ENCODE results near the gene CNOT10.

The CNOT10 gene

DNA sequence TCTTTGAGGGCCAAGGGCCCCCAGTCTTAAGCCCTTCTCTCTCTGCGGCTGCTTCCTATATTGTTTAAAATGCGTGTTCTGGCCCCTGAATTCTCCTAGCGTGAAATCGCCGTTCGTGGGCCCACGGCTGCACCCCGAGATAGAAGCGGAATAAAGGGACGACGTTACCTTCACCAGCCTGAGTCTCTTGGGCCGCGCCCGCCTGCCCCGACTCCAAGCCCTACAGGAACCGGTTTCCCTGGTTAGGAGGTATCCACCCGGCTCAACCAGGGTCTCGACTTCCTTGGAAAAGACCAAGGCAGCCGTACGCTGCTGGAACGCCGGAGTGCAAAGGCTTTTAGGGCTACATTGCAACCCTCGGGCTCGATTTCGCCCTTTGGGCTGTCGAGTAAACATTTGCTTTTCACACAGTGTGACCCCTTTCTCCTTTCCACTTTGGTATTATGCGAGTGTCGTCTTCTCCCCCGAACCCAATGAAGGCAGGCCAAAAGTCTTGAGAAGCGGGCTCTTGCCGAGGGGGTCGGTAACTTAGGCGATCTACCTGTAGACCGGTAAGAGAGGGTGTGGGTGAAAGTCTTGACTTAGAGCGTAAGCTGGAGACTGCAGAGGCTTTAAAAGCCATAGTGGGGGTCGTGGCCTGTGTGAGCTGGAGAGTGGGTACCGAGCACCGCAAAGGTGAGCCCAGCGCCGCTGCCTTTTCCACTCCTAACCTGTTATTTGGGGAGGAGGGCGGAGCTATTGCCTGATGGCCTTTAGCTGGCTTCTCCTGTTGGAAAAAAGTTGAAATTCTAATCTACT is 134.8 kb downstream of the CNOT10 start:
- H3K4me3 ChIP-seq (ENCODE audit: low read depth, low read length) = peak overlapping the region; percentile 72
- DNase-seq (ENCODE audit: low read depth) = no peak
- TF ChIP-seq, protein P1, sequence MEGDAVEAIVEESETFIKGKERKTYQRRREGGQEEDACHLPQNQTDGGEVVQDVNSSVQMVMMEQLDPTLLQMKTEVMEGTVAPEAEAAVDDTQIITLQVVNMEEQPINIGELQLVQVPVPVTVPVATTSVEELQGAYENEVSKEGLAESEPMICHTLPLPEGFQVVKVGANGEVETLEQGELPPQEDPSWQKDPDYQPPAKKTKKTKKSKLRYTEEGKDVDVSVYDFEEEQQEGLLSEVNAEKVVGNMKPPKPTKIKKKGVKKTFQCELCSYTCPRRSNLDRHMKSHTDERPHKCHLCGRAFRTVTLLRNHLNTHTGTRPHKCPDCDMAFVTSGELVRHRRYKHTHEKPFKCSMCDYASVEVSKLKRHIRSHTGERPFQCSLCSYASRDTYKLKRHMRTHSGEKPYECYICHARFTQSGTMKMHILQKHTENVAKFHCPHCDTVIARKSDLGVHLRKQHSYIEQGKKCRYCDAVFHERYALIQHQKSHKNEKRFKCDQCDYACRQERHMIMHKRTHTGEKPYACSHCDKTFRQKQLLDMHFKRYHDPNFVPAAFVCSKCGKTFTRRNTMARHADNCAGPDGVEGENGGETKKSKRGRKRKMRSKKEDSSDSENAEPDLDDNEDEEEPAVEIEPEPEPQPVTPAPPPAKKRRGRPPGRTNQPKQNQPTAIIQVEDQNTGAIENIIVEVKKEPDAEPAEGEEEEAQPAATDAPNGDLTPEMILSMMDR (IDR thresholded peaks at IDR 0.05; ENCODE audit: low read depth, low read length) = no peak
- TF ChIP-seq POLR2A (IDR thresholded peaks at IDR 0.05; ENCODE audit: extremely low read depth, insufficient read length) = no peak
- TF ChIP-seq MYC (IDR thresholded peaks at IDR 0.05; ENCODE audit: low read depth, low read length) = no peak
- TF ChIP-seq, protein P2, sequence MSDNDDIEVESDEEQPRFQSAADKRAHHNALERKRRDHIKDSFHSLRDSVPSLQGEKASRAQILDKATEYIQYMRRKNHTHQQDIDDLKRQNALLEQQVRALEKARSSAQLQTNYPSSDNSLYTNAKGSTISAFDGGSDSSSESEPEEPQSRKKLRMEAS (IDR thresholded peaks at IDR 0.05; ENCODE audit: low read depth, low read length) = no peak

- no peak for TF ChIP-seq MYC (IDR thresholded peaks at IDR 0.05; ENCODE audit: low read depth, low read length)
- TF ChIP-seq, protein P2 (IDR thresholded peaks at IDR 0.05; ENCODE audit: low read depth, low read length) = no peak
- TF ChIP-seq POLR2A (IDR thresholded peaks at IDR 0.05; ENCODE audit: extremely low read depth, insufficient read length) = no peak
- H3K4me3 ChIP-seq (ENCODE audit: low read depth, low read length) = peak overlapping the region; percentile 72
- DNase-seq (ENCODE audit: low read depth) = no peak
These were observed 135.4 kb downstream of the CNOT10 start for GRCh38 chr3:32820430-32820829.

GRCh38 chr3:32820971-32821685 is 136.1 kb downstream of the CNOT10 start:
- peak overlapping the region; percentile 30 for H3K4me3 ChIP-seq (ENCODE audit: low read depth, low read length)
- TF ChIP-seq, protein P2 (IDR thresholded peaks at IDR 0.05; ENCODE audit: low read depth, low read length) = no peak
- TF ChIP-seq, protein P1 (IDR thresholded peaks at IDR 0.05; ENCODE audit: low read depth, low read length) = no peak
- no peak for TF ChIP-seq MYC (IDR thresholded peaks at IDR 0.05; ENCODE audit: low read depth, low read length)
- no peak for TF ChIP-seq POLR2A (IDR thresholded peaks at IDR 0.05; ENCODE audit: extremely low read depth, insufficient read length)
- no peak for DNase-seq (ENCODE audit: low read depth)

- H3K4me3 ChIP-seq (ENCODE audit: low read depth, low read length) = no peak overlapping the region
These were observed 136.8 kb downstream of the CNOT10 start for GRCh38 chr3:32821686-32822296.

DNA sequence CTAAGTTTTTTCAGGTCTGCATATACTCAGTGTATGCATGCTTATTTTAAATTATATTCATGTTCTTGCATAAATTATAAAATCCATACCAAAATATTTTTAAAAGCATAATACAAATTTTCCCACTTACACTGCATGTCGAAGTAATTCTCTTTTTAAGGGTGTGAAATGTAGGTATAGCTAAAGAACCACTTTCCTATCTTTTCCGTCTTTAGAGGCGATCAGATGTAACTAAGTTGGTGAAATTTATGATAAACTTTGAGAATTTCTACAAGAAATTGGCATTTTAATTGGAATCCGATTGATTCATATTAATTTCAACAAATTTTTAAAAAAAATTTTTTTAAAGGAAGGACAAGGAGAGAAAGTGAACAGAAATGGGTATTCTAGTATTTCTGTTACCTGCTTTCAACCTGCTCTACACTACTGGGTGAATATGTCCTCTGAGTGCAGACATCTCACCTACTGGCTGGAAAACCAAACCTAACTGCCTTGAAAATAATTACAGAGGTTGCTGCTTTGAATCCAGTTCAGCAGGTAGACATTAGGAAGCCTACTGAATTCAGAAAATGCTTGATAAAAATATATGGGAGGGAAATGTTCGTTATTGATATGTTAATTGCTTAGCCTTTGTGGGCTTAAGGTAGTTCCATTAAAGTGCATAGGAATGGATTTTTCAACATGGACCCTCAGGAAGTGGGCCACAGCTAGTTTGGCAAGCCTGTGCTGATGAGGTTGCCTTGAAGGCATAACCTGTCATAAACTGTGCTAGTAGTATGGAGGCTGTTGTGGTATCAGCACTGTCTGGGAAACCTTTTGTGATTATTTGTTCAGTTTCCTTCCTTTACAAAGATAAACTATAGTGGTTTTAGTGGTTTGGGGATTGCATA is 137.9 kb downstream of the CNOT10 start:
- no peak overlapping the region for H3K4me3 ChIP-seq (ENCODE audit: low read depth, low read length)
- TF ChIP-seq, protein P1 (IDR thresholded peaks at IDR 0.05; ENCODE audit: low read depth, low read length) = no peak
- no peak for TF ChIP-seq MYC (IDR thresholded peaks at IDR 0.05; ENCODE audit: low read depth, low read length)
- TF ChIP-seq, protein P2 (IDR thresholded peaks at IDR 0.05; ENCODE audit: low read depth, low read length) = no peak
- TF ChIP-seq POLR2A (IDR thresholded peaks at IDR 0.05; ENCODE audit: extremely low read depth, insufficient read length) = no peak
- DNase-seq (ENCODE audit: low read depth) = no peak

More at GRCh38 chr3:32821686-32822296, 136.8 kb downstream of the CNOT10 start:
- no peak for DNase-seq (ENCODE audit: low read depth)
- TF ChIP-seq, protein P2 (IDR thresholded peaks at IDR 0.05; ENCODE audit: low read depth, low read length) = no peak
- no peak for TF ChIP-seq MYC (IDR thresholded peaks at IDR 0.05; ENCODE audit: low read depth, low read length)
- no peak for TF ChIP-seq POLR2A (IDR thresholded peaks at IDR 0.05; ENCODE audit: extremely low read depth, insufficient read length)
- TF ChIP-seq, protein P1 (IDR thresholded peaks at IDR 0.05; ENCODE audit: low read depth, low read length) = no peak

All from NB4 (cell line).